HPDE6-E6E7 (cell line): ENCODE data around the gene MXD3.
A peak's percentile ranks its signal among the peaks of the same experiment; 100 is the strongest.
"Not testable (repeated sequence)": the region's sequence is repeated elsewhere in the genome, so short reads cannot be mapped to it uniquely, and the experiment has no call there.

Experiments used
- DNase-seq: peaks from one replicate; pipeline ENCODE4 v3.0.0; 2011; ENCODE audit warnings: missing footprints; ENCODE audit errors: extremely low spot score

Gene MXD3, protein sequence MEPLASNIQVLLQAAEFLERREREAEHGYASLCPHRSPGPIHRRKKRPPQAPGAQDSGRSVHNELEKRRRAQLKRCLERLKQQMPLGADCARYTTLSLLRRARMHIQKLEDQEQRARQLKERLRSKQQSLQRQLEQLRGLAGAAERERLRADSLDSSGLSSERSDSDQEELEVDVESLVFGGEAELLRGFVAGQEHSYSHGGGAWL

DNA sequence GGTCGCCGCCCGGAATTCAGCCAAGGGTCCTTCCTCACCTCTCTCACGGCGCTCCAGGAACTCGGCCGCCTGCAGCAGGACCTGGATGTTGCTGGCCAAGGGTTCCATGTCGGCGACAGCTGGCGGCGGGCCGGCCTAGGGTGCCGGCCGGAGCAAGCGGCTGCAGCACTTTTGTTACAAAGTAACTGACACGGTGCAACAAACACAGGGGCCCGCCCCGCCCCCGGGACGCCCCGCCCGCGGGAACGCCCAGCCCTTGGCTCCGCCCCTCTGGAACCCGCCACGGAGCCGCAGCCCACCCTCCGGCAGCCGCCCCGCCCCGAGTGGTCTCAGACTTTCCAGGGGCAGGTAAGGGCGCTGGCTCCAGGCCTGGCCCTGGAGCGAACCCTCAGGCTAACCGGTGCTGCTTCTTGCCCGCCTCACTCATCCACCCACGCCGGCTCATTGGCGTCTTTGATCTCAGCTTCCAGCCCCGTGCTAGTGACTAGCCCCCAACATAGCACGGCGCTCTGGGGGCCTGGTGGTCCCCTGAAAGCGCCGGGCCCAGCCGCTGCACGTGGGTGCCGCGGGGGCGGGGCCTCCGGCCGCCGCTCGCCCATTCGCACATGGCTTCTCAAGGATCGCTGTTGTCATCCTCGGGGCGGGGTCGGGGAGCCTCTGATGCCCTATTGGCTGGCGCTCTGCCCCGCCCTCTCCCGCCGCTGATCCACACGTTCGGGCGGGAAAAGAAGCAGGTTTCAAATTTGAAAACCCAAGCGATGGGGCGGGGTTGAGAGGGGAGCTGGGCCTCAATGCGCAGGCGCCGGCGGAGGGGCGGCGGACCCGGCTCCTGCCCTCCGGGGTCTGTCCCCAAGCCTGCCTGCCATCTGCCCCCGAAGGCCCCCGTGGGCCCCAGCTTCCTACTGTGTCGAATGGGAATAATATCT is at the start of gene MXD3:
MXD3 (minus strand) TSS at position 176 of the 926 bp plus-strand sequence; CDS start at position 108, 68 bp downstream.
- peak; percentile 95 for DNase-seq

DNA sequence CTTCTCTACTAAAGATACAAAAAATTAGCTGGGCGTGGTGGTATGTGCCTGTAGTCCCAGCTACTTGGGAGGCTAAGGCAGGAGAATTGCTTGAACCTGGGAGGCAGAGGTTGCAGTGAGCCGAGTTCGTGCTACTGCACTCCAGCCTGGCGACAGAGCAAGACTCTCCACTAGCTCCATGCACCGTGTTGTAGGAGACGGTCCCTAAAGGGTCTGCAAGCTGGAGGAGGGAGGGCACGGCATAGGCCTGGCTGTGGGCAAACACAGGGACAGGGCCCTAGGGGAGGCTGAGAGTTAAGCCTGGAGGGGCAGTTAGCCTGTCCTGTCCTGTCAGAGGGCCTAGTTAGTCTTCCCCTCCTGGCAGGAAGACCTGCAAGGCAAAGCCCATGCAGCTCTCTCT is 49.0 kb upstream of the MXD3 start:
- DNase-seq, result not testable (repeated sequence)

GRCh38 chr5:177359860-177360259 is 48.2 kb upstream of the MXD3 start:
- no peak for DNase-seq

GRCh38 chr5:177359451-177359851 is 47.8 kb upstream of the MXD3 start:
- no peak for DNase-seq

DNA sequence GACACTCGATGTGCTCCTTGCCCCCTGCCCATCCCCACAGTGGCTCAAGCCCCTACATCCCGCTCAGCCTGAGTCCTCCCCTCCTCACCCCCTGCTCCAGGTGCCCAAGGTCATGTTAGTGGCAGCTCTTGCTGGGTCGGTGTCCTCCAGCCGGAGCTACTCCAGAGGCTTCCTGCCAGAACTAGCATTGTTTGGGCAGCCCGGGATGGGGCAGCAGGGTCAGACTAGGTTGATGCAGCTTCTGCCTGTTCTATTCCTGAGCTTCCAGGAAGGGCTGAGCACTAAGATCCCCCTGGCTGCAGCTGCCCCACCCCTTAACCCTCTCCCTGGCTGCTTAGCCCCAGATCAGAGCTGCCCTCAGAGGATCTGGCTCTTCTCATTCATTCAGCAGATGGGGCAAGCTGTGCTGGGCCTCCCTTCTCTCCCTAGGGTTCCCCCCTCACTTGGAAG is 46.7 kb upstream of the MXD3 start:
- DNase-seq, result no peak

DNA sequence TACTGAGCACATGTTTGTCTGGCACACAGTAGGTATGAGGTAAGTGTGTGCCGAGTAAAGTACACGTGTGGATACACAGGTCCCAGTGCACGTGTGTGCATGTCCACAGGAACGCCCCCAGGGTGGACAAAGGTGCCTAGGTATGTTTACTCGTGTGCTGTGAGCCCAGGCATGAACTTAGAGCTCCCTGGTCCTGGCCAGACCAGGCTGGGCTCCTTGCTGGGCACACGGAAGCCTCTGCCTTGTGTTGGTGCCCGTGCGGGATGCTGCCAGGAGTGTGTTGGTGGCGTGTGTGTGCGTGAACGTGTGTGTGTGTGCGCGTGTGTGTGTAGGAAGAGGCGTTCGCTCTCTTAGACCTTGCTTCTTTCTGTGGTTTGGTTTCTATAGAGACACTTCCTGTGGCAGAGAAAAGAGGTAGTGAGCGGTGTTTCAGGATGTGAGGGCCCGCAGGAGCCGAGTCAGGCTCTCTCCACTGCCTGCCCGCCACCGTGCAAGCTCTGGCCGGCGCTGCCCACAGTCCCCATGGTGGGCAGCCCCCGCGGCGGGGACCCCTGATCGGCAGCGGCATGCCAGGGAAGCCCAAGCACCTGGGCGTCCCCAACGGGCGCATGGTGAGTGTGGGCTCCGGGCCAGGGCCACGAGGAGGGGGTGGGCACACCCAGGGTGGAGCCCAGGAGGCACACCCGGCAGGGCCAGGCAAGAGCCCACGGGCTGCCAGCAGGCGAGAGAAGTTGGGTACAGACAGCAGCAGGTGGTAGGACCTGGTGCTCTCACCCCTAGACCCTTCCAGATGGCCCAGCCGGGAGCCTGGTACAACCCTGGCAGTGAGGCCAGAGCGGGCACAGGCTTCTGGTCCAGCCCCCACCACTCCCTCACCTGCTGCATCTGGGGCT is 46.0 kb upstream of the MXD3 start, which contains the start of gene RGS14:
RGS14 (plus strand) TSS at position 466 of the 893 bp plus-strand sequence; CDS start at position 567, 101 bp downstream.
- DNase-seq, result no peak

- no peak for DNase-seq
Observed at GRCh38 chr5:177357146-177357458, 45.4 kb upstream of the MXD3 start.

GRCh38 chr5:177356746-177357145 is 45.0 kb upstream of the MXD3 start:
- DNase-seq, result no peak

DNA sequence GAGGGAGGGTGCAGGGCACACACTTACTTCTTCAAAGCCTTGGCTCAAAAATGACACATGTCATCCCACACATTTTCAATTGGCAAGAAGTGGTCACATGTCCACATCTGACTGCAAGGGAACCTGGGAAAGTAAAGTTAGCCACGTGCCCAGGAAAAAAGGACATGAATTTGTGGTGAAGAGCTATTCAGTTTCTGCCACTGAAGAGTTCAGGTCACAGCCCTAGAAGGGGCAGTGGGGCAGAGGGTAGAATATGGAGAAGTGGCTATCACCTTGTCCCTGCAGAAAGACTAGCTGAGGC is 44.1 kb upstream of the MXD3 start:
- no peak for DNase-seq

GRCh38 chr5:177355162-177355867 is 43.6 kb upstream of the MXD3 start:
- DNase-seq, result no peak

DNA sequence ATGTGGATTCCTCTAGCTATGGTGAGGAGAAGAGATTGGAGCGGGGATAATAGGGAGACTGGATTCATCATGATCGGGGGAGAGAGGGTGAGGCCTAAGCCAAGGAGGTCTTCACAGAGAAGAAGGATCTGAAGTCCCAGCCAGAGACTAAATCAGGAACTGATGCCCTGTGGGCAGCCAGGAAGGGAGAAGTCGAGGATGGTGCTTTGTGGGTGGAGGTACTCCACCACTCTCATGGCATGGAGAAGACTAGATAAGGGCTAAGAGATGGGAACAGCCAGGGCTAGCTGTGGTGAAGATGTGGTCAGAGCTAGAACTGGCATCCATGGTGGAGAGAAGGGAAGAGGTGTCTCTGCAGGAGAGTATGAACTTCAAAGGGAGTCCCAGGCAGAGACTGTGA is 43.0 kb upstream of the MXD3 start:
- DNase-seq, result no peak

DNA sequence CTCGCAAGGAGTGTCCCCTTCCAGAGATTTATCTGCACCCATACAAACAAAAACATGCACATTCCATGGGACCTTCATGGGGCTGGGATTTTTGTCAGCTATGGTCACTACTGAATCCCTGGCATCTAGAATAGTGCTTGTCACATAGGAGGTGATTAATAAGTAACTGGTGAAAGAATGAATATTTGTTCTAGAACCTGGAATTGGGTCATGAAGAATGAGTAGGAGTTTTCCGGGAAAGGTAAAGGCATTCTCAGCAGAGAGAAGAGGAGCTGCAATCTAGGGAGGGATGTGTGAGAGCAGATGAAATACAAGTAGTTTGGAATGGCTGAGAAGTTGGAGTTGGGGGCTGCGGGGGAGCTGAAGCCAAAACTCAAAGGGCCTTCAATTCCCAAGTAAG is 42.6 kb upstream of the MXD3 start:
- DNase-seq, result no peak

DNA sequence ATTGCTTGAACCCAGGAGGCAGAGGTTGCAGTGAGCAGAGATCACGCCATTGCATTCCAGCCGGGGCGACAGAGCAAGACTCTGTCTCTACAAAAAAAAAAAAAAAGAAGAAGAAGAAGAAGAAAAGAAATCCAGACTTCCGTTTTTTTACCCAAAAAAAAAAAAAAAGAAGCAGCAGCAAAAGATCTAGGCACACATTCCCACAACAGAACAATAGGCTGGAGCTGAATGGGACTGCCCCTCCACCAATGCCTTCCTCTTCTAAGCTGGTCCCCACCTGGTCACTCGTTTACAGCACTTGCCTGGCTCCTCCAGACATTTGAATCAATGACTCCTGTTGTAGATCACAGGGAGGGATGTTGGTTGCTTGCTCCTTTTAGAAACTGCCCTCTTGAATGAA is 41.4 kb upstream of the MXD3 start:
- DNase-seq, result no peak

GRCh38 chr5:177351392-177352329 is 40.0 kb upstream of the MXD3 start, which contains the start of gene LMAN2:
Gene LMAN2 (minus strand): TSS chr5:177351668. CDS start chr5:177351647, 21 bp downstream.
- DNase-seq, result peak; percentile 98

DNA sequence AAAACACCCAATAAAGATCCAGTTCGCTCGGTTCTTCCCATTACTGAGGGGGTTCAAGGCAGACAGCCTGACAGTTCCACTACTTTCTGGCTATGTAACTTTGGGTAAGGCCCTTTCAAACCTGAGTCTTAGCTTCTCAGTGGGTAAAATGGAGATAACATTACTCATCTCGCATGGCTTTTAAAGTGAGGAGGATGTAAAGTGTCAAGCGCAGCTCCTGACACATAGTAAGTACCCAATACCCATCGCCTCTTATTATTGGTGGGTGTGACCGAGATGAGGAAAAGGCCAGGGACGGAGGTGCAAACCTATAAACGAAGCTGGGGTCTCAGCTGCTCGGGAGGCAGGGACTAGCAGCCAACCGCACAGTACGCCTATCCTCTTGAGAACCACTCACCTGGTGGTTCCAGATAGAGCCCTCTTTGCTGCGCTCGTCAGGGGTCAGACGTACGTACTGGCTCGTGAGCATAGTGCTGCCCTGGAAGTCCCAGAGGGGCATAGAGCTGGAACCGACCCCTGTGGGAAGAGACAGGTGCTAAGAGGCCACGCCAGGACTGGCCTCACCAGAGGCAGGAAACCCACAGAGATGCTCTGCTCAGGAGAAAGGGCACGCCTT is 39.2 kb upstream of the MXD3 start:
- DNase-seq, result no peak

DNA sequence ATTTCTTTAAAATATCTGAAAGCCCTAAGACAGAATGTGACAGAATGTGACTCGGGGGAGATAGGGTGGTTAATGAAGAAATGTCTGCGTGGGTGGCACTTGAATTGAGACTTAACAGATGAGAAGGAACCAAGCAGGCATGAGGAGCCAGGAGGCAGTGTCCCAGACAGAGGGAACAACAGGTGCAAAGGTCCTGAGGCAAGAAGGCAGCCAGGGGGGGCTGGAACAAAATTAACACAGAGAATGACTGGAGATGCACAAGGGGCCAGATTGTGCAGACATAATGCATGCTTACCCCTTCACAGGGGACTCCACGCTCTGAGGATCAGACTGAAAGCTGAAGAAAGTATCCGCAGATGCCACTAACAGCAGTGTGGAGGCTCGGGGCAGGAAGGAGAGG is 38.1 kb upstream of the MXD3 start:
- DNase-seq, result no peak

GRCh38 chr5:177349362-177349647 is 37.6 kb upstream of the MXD3 start:
- no peak for DNase-seq

DNA sequence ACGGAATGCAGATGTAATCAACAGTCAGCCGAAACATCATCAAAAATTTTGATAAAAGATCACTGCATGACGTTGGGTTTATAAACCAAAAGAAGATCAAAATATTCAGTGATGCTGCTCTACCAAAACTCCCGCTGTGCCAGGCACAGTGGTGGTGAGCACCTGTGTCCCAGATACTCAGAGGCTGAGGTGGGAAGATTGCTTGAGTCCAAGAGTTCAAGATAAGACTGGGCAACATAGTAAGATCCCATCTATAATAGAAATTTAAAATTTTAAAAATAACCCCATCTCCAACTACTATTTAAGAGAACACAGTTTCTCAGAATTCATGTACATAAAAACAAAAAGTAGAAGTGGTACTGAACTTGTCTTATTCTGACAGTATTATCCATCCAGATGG is 36.0 kb upstream of the MXD3 start:
- DNase-seq, result no peak

DNA sequence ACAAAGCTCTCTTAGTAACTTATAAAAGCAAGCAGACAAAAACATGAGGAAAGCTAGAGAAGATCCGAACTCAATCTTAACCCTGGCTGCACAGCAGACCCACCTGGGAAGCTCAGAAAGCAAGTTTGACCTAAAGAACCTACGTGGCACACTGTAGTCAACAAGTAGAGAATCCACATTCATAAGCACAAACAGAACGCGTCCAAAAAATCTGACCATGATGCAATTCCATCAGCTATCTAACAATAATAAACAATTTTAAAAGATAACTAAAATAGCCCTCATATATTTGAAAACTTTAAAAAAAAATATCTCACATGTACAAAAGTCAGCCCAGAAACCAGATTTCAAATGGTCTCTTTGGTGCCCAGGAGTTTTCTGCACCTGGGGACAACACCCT is 35.1 kb upstream of the MXD3 start:
- DNase-seq, result no peak

DNA sequence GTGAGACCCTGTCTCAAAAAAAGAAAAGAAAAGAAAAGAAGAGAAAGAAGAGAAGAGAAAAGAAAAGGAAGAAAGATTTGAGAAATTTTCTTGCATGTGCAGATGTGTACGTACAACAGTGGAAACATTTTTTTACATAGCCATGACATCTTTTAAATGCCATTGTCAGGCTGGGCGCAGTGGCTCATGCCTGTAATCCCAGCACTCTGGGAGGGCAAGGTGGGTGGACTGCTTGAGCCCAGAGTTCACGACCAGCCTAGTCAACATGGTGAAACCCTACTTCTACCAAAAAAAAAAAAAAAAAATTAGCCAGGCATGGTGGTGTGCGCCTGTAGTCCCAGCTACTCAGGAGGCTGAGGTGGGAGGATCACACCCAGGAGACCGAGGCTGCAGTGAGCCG is 33.2 kb upstream of the MXD3 start:
- DNase-seq, result no peak
